ENCODE results near the gene FRYL.

FRYL gene

DNA sequence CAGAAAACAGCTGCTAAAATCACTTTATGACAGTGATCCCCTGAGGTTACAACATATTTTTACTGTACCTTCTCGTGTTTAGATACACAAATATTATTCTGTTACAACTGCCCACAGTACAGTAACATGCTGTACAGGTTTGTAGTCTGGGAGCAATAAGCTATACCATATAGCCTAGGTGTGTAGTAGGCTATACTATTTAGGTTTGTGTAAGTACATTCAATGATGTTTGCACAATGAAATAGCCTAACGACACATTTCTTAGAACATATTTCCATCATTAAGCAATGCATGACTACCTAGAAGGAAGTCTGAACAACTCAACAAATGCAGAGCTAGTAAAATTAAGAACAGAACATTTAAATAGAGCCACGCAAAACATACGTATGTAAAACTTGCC, 177.3 kb downstream of the FRYL start:
- peak; percentile 7 for DNase-seq

DNA sequence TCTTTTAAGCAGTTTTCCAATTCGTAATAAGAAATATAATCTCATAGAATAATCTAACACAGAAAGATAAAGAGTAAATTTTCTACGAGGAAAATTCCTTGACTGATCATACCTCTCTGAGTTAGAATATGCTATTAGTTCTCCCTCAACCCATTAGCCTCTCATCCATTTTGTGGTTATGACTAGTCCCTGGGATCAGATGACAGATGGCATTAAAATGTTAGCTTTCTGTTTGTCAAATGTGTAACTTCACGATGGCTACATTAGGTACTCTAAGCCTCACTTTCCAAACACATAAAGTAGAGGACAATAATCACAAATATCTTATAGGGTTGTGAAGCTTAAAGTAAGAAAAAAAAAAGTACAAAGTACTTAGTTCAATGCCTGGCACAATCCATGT, 177.9 kb downstream of the FRYL start:
- DNase-seq: peak; percentile 62

DNA sequence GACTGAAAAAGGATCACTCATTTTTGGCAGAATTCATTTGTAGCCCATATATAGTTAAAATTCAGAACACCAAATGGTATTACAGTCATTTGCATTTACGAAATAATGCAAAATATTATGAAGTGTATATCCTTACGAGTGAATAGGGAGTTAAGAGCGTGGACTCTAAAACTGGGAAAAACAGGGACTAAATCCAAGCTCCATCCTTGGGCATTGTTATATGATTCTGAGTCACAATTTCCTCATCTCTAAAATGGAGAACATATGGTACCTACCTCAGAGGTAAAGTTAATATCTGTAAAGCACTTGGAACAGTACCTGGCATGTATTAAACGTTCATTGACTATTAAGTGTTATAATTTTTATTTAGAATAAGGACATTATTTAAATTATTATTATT, 183.7 kb downstream of the FRYL start:
- no peak for DNase-seq

GRCh38 chr4:48594180-48594579, 185.9 kb downstream of the FRYL start:
- DNase-seq: no peak

DNA sequence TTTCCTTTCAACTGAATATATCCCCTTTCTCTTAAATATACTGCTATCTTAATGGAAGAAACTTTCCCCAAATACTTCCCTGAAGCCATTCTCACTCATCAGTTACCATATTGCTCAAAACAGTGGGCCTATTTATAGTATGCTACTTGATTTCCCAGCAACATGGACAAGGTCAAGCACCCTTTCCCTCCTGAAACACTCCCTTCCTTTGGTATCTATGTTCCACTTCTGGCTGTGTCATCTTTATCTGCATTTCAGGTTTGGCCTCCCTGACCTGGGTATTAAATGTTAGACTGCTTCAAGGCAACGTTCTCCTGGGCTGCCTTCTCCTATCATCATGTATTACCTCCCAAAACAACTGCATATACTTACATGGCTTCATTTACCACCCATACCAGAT, 188.7 kb downstream of the FRYL start:
- DNase-seq: no peak

GRCh38 chr4:48590884-48591283, 189.2 kb downstream of the FRYL start:
- DNase-seq: no peak

DNA sequence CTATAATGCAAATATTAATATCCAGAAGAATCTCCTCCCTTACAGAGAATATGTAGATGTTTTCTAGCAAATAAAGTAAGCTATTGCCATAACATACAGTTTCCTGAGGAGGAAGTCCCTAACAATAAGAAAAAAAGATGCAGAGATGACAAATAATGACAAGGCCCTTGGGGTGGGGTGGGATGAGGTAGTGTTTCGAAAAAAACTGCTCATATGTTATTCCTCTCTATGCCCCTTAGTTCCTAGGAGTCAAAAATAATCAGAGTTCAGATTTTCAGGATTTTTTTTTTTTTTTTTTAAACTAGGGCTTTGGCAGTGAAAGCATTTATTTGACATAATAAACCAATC, 191.0 kb downstream of the FRYL start:
- DNase-seq: no peak

GRCh38 chr4:48588230-48589097, 191.6 kb downstream of the FRYL start:
- peak; percentile 3 for DNase-seq

- no peak for DNase-seq
These were observed 194.7 kb downstream of the FRYL start for GRCh38 chr4:48585401-48585800.

DNA sequence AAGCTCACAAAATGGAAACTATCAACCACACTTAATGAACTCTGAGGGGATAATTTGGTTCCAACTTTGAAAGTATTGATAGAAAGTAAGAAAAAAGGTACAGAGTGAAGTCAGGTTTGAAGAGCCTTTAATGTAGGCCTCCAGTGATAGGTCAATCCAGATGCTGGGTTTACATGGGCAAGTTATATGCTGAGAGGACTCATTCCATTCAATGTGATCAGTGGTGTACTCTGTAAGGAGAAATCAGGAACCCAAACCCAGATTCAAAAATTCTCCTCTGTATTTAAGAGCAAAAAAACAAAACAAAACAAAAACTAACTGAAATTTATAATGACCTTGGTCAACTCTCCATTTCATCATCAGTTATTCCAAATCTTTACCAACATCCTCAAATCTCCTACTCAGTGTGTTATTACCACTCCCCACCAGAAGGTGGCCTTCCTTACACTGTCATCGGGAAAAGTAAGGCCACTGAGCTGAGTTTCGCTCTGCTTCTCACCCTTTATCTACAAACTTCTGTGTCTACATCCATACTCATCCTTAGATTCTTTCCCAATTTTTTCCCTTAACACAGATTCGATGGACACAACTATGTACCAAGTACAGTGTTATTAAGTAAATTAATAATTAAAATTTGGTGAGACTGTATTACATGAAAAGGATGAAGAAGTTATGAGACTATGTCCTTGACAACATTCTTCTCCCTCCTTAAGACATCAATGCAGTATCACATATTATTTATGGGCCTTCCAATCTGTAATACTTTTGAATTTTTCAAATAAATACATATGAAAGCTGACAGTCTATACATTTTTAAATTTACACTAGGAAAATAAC, 201.7 kb downstream of the FRYL start:
- DNase-seq: peak; percentile 69

DNA sequence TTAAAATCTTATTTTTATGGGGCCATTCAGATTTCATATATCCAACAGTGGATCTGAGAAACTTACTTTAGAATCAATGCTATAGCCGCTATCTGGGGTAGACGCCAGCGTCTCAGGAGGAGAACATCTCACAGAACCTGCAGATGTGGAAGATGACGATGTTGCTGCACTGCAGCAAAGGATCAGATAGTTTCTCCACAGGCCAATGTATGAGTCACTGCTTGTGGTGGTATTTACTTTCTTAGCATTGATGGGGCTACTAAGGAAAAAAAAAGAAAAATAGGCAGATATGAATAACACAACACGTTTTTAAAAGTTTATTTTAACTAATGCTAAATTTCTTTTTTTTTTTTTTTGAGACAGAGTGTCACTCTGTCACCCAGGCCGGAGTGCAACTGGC, 204.1 kb downstream of the FRYL start:
- peak; percentile 13 for DNase-seq

- DNase-seq: no peak
These were observed 208.6 kb downstream of the FRYL start for GRCh38 chr4:48571471-48571870.

- peak; percentile 50 for DNase-seq
These were observed 209.3 kb downstream of the FRYL start for GRCh38 chr4:48570646-48571220.

- DNase-seq: no peak
These were observed 214.1 kb downstream of the FRYL start for GRCh38 chr4:48566034-48566384.

DNA sequence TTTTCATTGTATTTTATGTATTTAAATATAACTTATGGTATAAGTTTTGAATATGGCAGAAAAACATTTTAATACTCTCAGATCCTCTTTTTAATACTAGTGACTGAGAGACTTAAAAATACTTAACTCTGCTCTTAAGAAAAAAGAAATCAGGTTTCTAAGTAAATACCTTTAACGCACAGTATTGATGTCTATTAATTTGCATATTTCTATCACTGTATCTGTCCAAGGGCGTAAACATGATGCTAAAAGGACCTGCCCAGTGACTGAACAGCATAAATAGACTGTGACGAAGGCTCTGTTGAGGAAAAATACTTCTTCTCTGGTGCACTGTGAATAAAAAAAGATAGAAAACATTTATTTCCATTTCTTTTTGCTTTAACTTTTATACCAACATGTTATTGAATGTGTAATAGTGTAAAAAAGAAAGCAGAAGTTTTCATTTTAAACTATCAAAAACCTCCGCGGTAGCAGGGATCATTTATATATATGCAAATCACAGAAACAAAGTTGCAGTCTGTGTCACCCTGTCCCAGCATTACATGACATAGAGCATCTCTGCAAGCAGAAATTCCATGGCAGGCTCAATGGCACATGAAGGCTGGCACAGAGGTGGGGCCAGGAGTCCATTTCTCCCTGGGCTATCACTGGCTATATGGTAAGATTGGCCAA, 214.6 kb downstream of the FRYL start:
- DNase-seq: no peak

DNA sequence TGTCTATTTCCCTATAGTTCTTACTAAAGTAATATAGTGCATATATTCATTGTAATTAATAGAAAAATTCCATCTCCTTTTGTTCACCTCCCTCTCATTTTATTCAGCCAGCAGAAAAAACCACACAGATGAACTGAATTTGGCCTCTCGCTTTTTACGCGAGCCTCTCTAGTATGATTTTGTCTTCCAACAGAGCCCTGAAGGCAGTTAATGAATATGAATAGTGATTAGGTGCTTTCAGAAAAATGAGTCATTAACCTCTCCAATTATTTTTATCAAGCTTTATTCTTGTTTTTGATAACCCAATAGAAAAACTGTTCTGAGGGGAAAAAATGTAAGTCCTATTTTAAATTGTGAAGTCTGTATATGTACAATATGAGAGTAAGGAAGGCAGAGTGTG, 215.9 kb downstream of the FRYL start:
- DNase-seq: no peak

DNA sequence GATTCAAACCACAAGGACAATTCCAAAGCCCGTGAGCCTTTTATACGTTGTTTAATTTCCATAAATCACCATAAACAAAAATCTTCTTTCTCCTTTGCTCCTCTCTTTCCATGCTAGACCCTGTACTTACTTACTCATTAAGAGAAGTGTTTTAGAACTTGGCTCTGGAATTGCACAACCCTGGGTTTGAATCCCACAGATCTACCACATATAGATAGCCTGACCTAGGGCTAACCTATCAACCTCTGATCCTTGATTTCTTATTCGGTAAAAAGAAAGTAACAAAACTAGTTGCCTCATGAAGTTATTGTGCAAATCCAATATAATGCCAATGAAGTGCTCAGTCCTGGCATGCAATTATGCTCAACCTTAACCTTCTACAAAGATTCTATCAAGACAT, 221.3 kb downstream of the FRYL start:
- no peak for DNase-seq

DNA sequence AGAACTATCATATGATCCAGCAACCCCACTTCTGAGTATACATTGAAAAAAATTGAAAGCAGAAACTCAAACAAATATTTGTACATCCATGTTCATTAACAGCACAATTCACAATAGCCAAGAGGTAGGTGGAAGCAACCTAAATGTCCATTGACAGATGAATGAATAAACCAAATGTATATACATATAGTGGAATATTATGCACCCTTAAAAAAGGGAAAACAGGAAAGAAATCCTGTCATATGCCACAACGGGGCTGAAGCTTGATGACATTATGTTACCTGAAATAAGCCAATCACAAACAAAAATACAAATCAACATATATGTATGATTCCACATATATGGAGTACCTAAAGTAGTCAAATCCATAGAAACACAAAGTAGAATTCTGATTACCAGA, 222.1 kb downstream of the FRYL start:
- DNase-seq: no peak

- peak; percentile 3 for DNase-seq
These were observed 222.6 kb downstream of the FRYL start for GRCh38 chr4:48557478-48557877.

DNA sequence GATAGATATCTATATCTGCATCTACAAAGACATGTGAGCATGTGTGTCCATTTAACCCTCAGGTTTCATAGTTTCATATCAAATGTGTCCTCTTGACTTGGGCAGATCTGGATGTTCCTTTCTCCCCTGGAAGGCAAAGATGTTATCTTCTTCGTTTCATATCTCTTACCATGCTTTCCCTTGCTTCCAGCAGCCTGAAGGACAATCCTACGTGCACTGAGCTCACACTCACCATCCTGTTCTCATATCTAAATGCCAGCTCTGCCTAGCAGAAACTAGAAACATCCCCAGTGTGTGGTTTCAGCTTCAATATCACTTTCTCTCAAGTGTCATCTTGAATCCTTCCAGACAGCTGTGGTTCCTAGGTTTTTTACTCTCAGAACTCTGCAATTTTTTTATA, 223.8 kb downstream of the FRYL start:
- DNase-seq: no peak

DNA sequence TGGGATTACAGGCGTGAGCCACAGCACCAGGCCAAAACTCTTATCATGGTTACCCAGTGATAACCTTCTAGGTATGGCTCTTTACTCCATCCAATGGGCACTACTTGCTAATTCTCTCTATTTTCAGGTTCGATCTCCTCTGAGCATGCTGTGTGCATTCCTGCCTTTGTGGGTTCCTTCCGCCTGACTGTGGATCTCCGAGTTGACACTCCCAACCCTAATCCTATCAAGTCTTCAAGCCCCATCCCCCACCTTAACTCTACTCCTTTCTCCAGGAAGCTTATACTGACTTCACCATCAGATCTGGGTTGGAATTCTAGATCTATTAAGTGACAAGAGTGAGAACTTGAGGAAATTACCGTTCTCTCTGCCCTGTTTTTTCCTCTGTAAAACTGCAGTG, 225.5 kb downstream of the FRYL start:
- no peak for DNase-seq

DNA sequence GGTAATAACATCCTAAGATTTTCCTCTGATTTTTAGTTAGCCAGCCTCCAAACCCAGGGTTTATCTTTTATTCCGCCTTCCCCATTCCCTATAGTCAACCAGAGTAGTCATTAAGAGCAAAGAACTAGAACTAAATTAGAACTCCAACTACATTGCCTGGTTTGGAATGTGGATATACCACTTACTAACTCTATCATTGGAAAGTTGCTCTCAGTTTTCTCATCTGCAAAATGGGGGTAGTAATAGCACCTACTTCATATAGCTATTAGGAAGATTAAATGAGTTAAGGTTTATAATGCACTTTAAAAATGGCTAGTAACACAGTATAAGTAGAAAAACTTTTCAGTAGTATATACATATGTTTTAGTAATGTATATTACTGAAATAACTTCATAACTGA, 226.4 kb downstream of the FRYL start:
- no peak for DNase-seq

DNA sequence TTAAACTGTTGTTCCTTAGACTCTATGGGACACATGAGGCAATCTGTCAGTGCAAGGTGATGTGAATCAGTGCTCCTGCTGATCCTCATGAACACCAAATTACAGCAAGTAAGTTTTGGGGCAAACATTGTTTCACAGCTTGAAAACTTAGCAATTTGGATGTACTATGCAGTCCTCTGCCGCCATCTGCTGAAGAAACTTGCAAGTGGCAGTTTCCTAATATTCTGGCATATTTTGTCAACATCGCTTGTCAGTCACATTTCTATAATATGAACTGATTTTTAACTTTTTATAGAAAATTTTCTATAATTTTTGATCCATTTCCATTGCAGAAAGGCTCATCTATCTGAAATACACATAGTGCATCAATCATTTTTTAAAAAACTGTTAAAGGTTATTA, 233.7 kb downstream of the FRYL start:
- DNase-seq: peak; percentile 48
